NT2/D1 (cell line): ENCODE results near the gene SEPSECS.

Experiments
- YY1 ChIP-seq: IDR thresholded peaks from 2 replicates; pipeline ENCODE4 v1.6.1; 2011; ENCODE audit not compliant: insufficient read length, insufficient read depth
- ZNF274 ChIP-seq: IDR thresholded peaks from 2 replicates; pipeline ENCODE4 v1.6.1; 2011; ENCODE audit warnings: mild to moderate bottlenecking, low read depth, low read length

- TF ChIP-seq ZNF274 (no peak), YY1 (no peak)
These were observed 20.4 kb upstream of the SEPSECS start for GRCh38 chr4:25180524-25181131.
